GM23338 (cell line): Measurements from ENCODE around the gene JARID2. TPM values are rescaled to one million over a fixed set of nuclear protein-coding genes. Genes with fewer than 3 reads are reported as not detected.

Experiments used
- ATAC-seq: fragments of 200-7000 bp; cut with Tn5 transposase; 3 replicates; pipeline ENCODE4 v1.9.1; 2020
- DNase-seq: peaks from one replicate; pipeline ENCODE4 v3.0.0-alpha.2; 2015; ENCODE audit warnings: low spot score
- H2AFZ ChIP-seq: fragments of 200-600 bp; sonication (generic); 2 replicates; pipeline ENCODE4 v1.8.0; 2016; ENCODE audit warnings: antibody characterized with exemption, mild to moderate bottlenecking, moderate library complexity
- H3F3A ChIP-seq: fragments of 200-600 bp; sonication (generic); replicated peaks from 2 replicates; pipeline ENCODE4 v1.8.0; 2017; ENCODE audit warnings: antibody characterized with exemption, mixed run types, low read depth
- H3K27ac ChIP-seq: fragments of 200-600 bp; sonication (generic); 2 replicates; pipeline ENCODE4 v1.6.1; 2016; ENCODE audit warnings: low read depth
- H3K27me3 ChIP-seq: fragments of 200-600 bp; sonication (generic); 2 replicates; pipeline ENCODE4 v1.8.0; 2016; ENCODE audit warnings: mild to moderate bottlenecking, mixed run types, moderate library complexity; ENCODE audit not compliant: insufficient read depth
- H3K36me3 ChIP-seq: fragments of 200-600 bp; sonication (generic); 2 replicates; pipeline ENCODE4 v1.8.0; 2016; ENCODE audit warnings: mild to moderate bottlenecking; ENCODE audit not compliant: insufficient read depth
- H3K4me1 ChIP-seq: fragments of 200-600 bp; sonication (generic); 2 replicates; pipeline ENCODE4 v1.8.0; 2016; ENCODE audit warnings: mild to moderate bottlenecking, moderate library complexity; ENCODE audit not compliant: insufficient read depth
- H3K4me2 ChIP-seq: fragments of 200-600 bp; sonication (generic); 2 replicates; pipeline ENCODE4 v1.7.1; 2017; ENCODE audit warnings: mixed run types
- H3K4me3 ChIP-seq: fragments of 200-600 bp; sonication (generic); 2 replicates; pipeline ENCODE4 v1.6.1; 2016; ENCODE audit warnings: mixed run types
- H3K79me2 ChIP-seq: fragments of 200-600 bp; sonication (generic); replicated peaks from 2 replicates; pipeline ENCODE4 v1.8.0; 2017; ENCODE audit warnings: mild to moderate bottlenecking; ENCODE audit not compliant: insufficient read depth
- H3K9me2 ChIP-seq: fragments of 200-600 bp; sonication (generic); 2 replicates; pipeline ENCODE4 v1.8.0; 2017; ENCODE audit not compliant: insufficient read depth
- H4K20me1 ChIP-seq: fragments of 200-600 bp; sonication (generic); replicated peaks from 2 replicates; pipeline ENCODE4 v1.8.0; 2017; ENCODE audit warnings: mild to moderate bottlenecking; ENCODE audit not compliant: insufficient read depth
- H3K27ac Mint-ChIP-seq: 2 replicates; pipeline ENCODE4 v1.8.0; 2020; ENCODE audit warnings: inconsistent platforms, mild to moderate bottlenecking, moderate library complexity, mixed read lengths
- H3K27me3 Mint-ChIP-seq: 3 replicates; pipeline ENCODE4 v1.8.0; 2022; ENCODE audit warnings: low read depth, mild to moderate bottlenecking, moderate library complexity, mixed read lengths, inconsistent platforms; ENCODE audit not compliant: insufficient read depth, poor library complexity
- H3K36me3 Mint-ChIP-seq: 3 replicates; pipeline ENCODE4 v1.8.0; 2021; ENCODE audit warnings: low read depth, mild to moderate bottlenecking, inconsistent platforms, moderate library complexity, mixed read lengths
- H3K4me1 Mint-ChIP-seq: 3 replicates; pipeline ENCODE4 v1.8.0; 2020; ENCODE audit warnings: mild to moderate bottlenecking, inconsistent platforms, mixed read lengths
- H3K4me3 Mint-ChIP-seq: 3 replicates; pipeline ENCODE4 v1.8.0; 2021; ENCODE audit warnings: moderate library complexity, mild to moderate bottlenecking, inconsistent platforms, mixed read lengths
- H3K9me3 Mint-ChIP-seq: 3 replicates; pipeline ENCODE4 v1.8.0; 2020; ENCODE audit warnings: moderate library complexity, mild to moderate bottlenecking, inconsistent platforms, mixed read lengths
- CREB1 ChIP-seq: fragments of 250-450 bp; sonication (Bioruptor Pico); IDR thresholded peaks from 2 replicates; pipeline ENCODE4 v1.5.0; 2020; ENCODE audit warnings: low read depth, mild to moderate bottlenecking, moderate library complexity
- ETS1 ChIP-seq: IDR thresholded peaks from 2 replicates; pipeline ENCODE4 v1.6.1; 2016; ENCODE audit warnings: antibody characterized with exemption
- EZH2 ChIP-seq: fragments of 200-600 bp; sonication (generic); IDR thresholded peaks from one replicate; pipeline ENCODE4 v1.8.0; 2017; ENCODE audit warnings: antibody characterized with exemption, mild to moderate bottlenecking, low read depth; ENCODE audit not compliant: unreplicated experiment
- NANOG ChIP-seq: IDR thresholded peaks from 2 replicates; pipeline ENCODE4 v1.6.1; 2016; ENCODE audit warnings: antibody characterized with exemption, borderline replicate concordance
- POLR2AphosphoS5 ChIP-seq: IDR thresholded peaks from 2 replicates; pipeline ENCODE4 v1.6.1; 2016; ENCODE audit warnings: antibody characterized with exemption, low read depth
- STAT1 ChIP-seq: IDR thresholded peaks from one replicate; pipeline ENCODE4 v1.6.1; 2016; ENCODE audit warnings: antibody characterized with exemption; ENCODE audit not compliant: unreplicated experiment
- ZNF114 ChIP-seq: fragments of 250-450 bp; sonication (Bioruptor Pico); IDR thresholded peaks from 2 replicates; pipeline ENCODE4 v1.5.0; 2020; ENCODE audit warnings: mild to moderate bottlenecking, moderate library complexity
- ZNF331 ChIP-seq: fragments of 250-450 bp; sonication (Bioruptor Pico); IDR thresholded peaks from 2 replicates; pipeline ENCODE4 v1.5.0; 2020; ENCODE audit warnings: low read depth, mild to moderate bottlenecking, moderate library complexity
- ZNF462 ChIP-seq: fragments of 250-450 bp; sonication (Bioruptor Pico); IDR thresholded peaks from 2 replicates; pipeline ENCODE4 v1.5.0; 2020; ENCODE audit warnings: mild to moderate bottlenecking, moderate library complexity
- polyA plus RNA-seq: library from polyadenylated mRNA; unstranded; fragments of >200 nt; fragmentation: Nextera tagmentation; extraction: Ambion mirVana; gene quantifications from 2 replicates; pipeline ENCODE4 v1.2.1, GENCODE V29; 2016
- total RNA-seq: library from RNA; depleted of rRNA; stranded (reverse); fragments of >200 nt; shearing (Covaris generic); gene quantifications from 2 replicates; pipeline ENCODE4 v1.2.3, GENCODE V29; 2014

JARID2 gene
- total and polyA plus RNA-seq, 2 experiments from 2014 or later, result 92.8 to 196 TPM

- Mint-ChIP-seq H3K9me3 (no peaks in the 10 kb centered on the region), H3K4me1 (peaks cover 11% of the 10 kb centered on the region), H3K36me3 (peaks cover 3% of the 10 kb centered on the region; the same call in 1 of the 3 replicates), H3K4me3 (peak overlapping the region; percentile 44), H3K27me3 (peaks cover 13% of the 10 kb centered on the region), H3K27ac (0 out of 2 replicates have a peak overlapping the region, but pooled peaks have one; percentile 12)
- H3K4me2 ChIP-seq, result peak overlapping the region; percentile 50
- H3K4me1 ChIP-seq, result peaks cover 98% of the 10 kb centered on the region
- peaks cover 29% of the 10 kb centered on the region for H3F3A ChIP-seq
- peaks cover 100% of the 10 kb centered on the region for H3K79me2 ChIP-seq
- no peak overlapping the region for H2AFZ ChIP-seq
- no peak overlapping the region for H3K27ac ChIP-seq
- DNase-seq, result peak; percentile 51
- ATAC-seq, result peak; percentile 33
- H4K20me1 ChIP-seq, result peaks cover 98% of the 10 kb centered on the region
- no peaks in the 10 kb centered on the region for H3K9me2 ChIP-seq
- H3K27me3 ChIP-seq, result no peaks in the 10 kb centered on the region
- no peaks in the 10 kb centered on the region for H3K36me3 ChIP-seq
- TF ChIP-seq CREB1 (CRISPR knock-in tag) (no peak), ZNF114 (CRISPR knock-in tag) (no peak), EZH2 (no peak), POLR2AphosphoS5 (no peak), NANOG (no peak), ETS1 (no peak)
- H3K4me3 ChIP-seq, result peak overlapping the region; percentile 7; the same call in 1 of the 2 replicates
These were observed 119.4 kb downstream of the JARID2 start for GRCh38 chr6:15365273-15365687.

GRCh38 chr6:15366003-15366535, 120.2 kb downstream of the JARID2 start:
- 0 out of 2 replicates have a peak overlapping the region, but pooled peaks have one; percentile 5 for H3K4me3 ChIP-seq
- no peaks in the 10 kb centered on the region for H3K9me2 ChIP-seq
- H3K4me2 ChIP-seq, result peak overlapping the region; percentile 50
- H3K79me2 ChIP-seq, result peaks cover 100% of the 10 kb centered on the region
- no peak overlapping the region for H2AFZ ChIP-seq
- Mint-ChIP-seq H3K4me1 (peaks cover 19% of the 10 kb centered on the region), H3K4me3 (peak overlapping the region; percentile 18; the same call in 1 of the 3 replicates), H3K27me3 (peaks cover 14% of the 10 kb centered on the region), H3K27ac (no peak overlapping the region), H3K36me3 (peaks cover 3% of the 10 kb centered on the region; the same call in 1 of the 3 replicates), H3K9me3 (no peaks in the 10 kb centered on the region)
- peaks cover 98% of the 10 kb centered on the region for H4K20me1 ChIP-seq
- H3K27me3 ChIP-seq, result no peaks in the 10 kb centered on the region
- H3K36me3 ChIP-seq, result no peaks in the 10 kb centered on the region
- H3K27ac ChIP-seq, result no peak overlapping the region
- no peak for ATAC-seq
- peaks cover 29% of the 10 kb centered on the region for H3F3A ChIP-seq
- peaks cover 98% of the 10 kb centered on the region for H3K4me1 ChIP-seq
- no peak for DNase-seq
- TF ChIP-seq CREB1 (CRISPR knock-in tag) (no peak), ETS1 (no peak), ZNF331 (CRISPR knock-in tag) (no peak), STAT1 (no peak), ZNF462 (CRISPR knock-in tag) (no peak)
